Measurements from ENCODE around the gene RASL11B.

DNA sequence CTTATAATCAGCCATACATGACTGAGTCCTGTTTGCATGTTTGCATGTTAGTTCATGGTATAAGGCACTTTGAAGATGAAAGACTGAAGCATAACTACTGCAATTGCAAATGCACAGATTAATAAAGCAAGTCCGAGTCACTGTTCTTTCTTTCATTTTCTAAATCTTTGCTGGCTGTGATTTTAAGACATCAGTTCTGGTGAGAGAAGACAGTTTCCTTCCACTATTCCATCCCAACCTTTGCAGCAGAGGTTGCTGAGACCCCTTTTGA lies 28.3 kb downstream of the RASL11B start:
- TF ChIP-seq, protein P1, sequence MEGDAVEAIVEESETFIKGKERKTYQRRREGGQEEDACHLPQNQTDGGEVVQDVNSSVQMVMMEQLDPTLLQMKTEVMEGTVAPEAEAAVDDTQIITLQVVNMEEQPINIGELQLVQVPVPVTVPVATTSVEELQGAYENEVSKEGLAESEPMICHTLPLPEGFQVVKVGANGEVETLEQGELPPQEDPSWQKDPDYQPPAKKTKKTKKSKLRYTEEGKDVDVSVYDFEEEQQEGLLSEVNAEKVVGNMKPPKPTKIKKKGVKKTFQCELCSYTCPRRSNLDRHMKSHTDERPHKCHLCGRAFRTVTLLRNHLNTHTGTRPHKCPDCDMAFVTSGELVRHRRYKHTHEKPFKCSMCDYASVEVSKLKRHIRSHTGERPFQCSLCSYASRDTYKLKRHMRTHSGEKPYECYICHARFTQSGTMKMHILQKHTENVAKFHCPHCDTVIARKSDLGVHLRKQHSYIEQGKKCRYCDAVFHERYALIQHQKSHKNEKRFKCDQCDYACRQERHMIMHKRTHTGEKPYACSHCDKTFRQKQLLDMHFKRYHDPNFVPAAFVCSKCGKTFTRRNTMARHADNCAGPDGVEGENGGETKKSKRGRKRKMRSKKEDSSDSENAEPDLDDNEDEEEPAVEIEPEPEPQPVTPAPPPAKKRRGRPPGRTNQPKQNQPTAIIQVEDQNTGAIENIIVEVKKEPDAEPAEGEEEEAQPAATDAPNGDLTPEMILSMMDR (IDR thresholded peaks at IDR 0.05), result no peak
- no peak for TF ChIP-seq POLR2A (IDR thresholded peaks at IDR 0.05)
- TF ChIP-seq POLR2AphosphoS5 (IDR thresholded peaks at IDR 0.05), result no peak

Measured in breast epithelium (tissue), 3 donors.